NCI-H82 treated with DMSO at 0.1 percent for 48 hours (cell line): ENCODE data around the gene CFAP20DC.

Experiments
- DNase-seq: peaks from one replicate; lab custom pipeline; 2025; ENCODE audit not compliant: unreplicated experiment; lab: John Stamatoyannopoulos, UW

CFAP20DC gene

GRCh38 chr3:59027607-59028006, 22.2 kb downstream of the CFAP20DC start:
- no peak for DNase-seq

- DNase-seq, result no peak
Observed at GRCh38 chr3:59023612-59024011, 26.2 kb downstream of the CFAP20DC start.

- DNase-seq, result no peak
Observed at GRCh38 chr3:59017617-59017984, 32.2 kb downstream of the CFAP20DC start.

GRCh38 chr3:59016930-59017616, 32.8 kb downstream of the CFAP20DC start:
- no peak for DNase-seq

- no peak for DNase-seq
Observed at GRCh38 chr3:59013611-59014010, 36.2 kb downstream of the CFAP20DC start.

- DNase-seq, result no peak
Observed at GRCh38 chr3:59006634-59007517, 42.9 kb downstream of the CFAP20DC start.

GRCh38 chr3:59001675-59002074, 48.1 kb downstream of the CFAP20DC start:
- no peak for DNase-seq

- no peak for DNase-seq
Observed at GRCh38 chr3:58999774-59000160, 50.1 kb downstream of the CFAP20DC start.

- no peak for DNase-seq
Observed at GRCh38 chr3:58999134-58999773, 50.6 kb downstream of the CFAP20DC start.

GRCh38 chr3:58998476-58999117, 51.2 kb downstream of the CFAP20DC start:
- peak; percentile 54 for DNase-seq

- no peak for DNase-seq
Observed at GRCh38 chr3:58996730-58997129, 53.1 kb downstream of the CFAP20DC start.

GRCh38 chr3:58994746-58995330, 55.0 kb downstream of the CFAP20DC start:
- DNase-seq, result peak; percentile 70

GRCh38 chr3:58993547-58993946, 56.3 kb downstream of the CFAP20DC start:
- DNase-seq, result no peak

- no peak for DNase-seq
Observed at GRCh38 chr3:58991623-58992022, 58.2 kb downstream of the CFAP20DC start.

GRCh38 chr3:58991026-58991425, 58.8 kb downstream of the CFAP20DC start:
- DNase-seq, result no peak

GRCh38 chr3:58989955-58990354, 59.9 kb downstream of the CFAP20DC start:
- DNase-seq, result no peak

- no peak for DNase-seq
Observed at GRCh38 chr3:58989163-58989562, 60.7 kb downstream of the CFAP20DC start.

GRCh38 chr3:58988041-58988440, 61.8 kb downstream of the CFAP20DC start:
- DNase-seq, result no peak

- no peak for DNase-seq
Observed at GRCh38 chr3:58986654-58987053, 63.2 kb downstream of the CFAP20DC start.

- DNase-seq, result no peak
Observed at GRCh38 chr3:58979840-58980239, 70.0 kb downstream of the CFAP20DC start.

GRCh38 chr3:58973796-58974195, 76.0 kb downstream of the CFAP20DC start:
- DNase-seq, result no peak
